Mesenchymal stem cell (in vitro differentiated cells and primary cell): ENCODE data around the gene TEP1.

Experiments used
- DNase-seq: peaks from one replicate; pipeline ENCODE4 v3.0.0-alpha.2; 2013
- H2AFZ ChIP-seq: one replicate; pipeline ENCODE4 v1.6.1; 2013; ENCODE audit warnings: low read depth, mild to moderate bottlenecking, control low read depth, inconsistent platforms, low read length, moderate library complexity
- H2AK5ac ChIP-seq: 2 replicates; pipeline ENCODE4 v1.6.1; 2013; ENCODE audit warnings: low read length, moderate library complexity, mild to moderate bottlenecking, inconsistent platforms; ENCODE audit not compliant: severe bottlenecking
- H2BK120ac ChIP-seq: one replicate; pipeline ENCODE4 v1.6.1; 2013; ENCODE audit warnings: low read depth, mild to moderate bottlenecking, inconsistent platforms, low read length, moderate library complexity
- H2BK12ac ChIP-seq, 2 experiments: one replicate each; pipeline ENCODE4 v1.6.1; 2013; ENCODE audit warnings: inconsistent platforms in 2 of 2, low read length in 2 of 2, mild to moderate bottlenecking in 2 of 2, moderate library complexity in 2 of 2, control low read depth in 1 of 2
- H2BK15ac ChIP-seq: one replicate; pipeline ENCODE4 v1.6.1; 2013; ENCODE audit warnings: mild to moderate bottlenecking, low read depth, inconsistent platforms; ENCODE audit not compliant: poor library complexity, severe bottlenecking
- H2BK5ac ChIP-seq: 2 replicates; pipeline ENCODE4 v1.6.1; 2013; ENCODE audit warnings: low read depth, mild to moderate bottlenecking, low read length, control low read depth, inconsistent platforms; ENCODE audit not compliant: poor library complexity, severe bottlenecking
- H3K14ac ChIP-seq, 2 experiments: one replicate each; pipeline ENCODE4 v1.6.1; 2013; ENCODE audit warnings: inconsistent platforms in 2 of 2, low read length in 2 of 2, control low read depth in 1 of 2, mild to moderate bottlenecking in 1 of 2, moderate library complexity in 1 of 2
- H3K18ac ChIP-seq, 2 experiments: one replicate each; pipeline ENCODE4 v1.6.1; 2013; ENCODE audit warnings: inconsistent platforms in 2 of 2, low read length in 2 of 2, control low read depth in 1 of 2, low read depth in 1 of 2, mild to moderate bottlenecking in 1 of 2
- H3K23ac ChIP-seq, 2 experiments: one replicate each; pipeline ENCODE4 v1.6.1; 2013; ENCODE audit warnings: inconsistent platforms in 2 of 2, low read length in 2 of 2, mild to moderate bottlenecking in 2 of 2, moderate library complexity in 2 of 2, control low read depth in 1 of 2
- H3K27ac ChIP-seq: 2 replicates; pipeline ENCODE4 v1.5.1; 2013; ENCODE audit warnings: mild to moderate bottlenecking, moderate library complexity, low read length, control low read depth, inconsistent platforms; ENCODE audit not compliant: poor library complexity, severe bottlenecking
- H3K27me3 ChIP-seq, 2 experiments: 2 replicates each; pipeline versions ENCODE4 v1.6.1 to v1.7.0; 2013; ENCODE audit warnings: low read length in 2 of 2, mild to moderate bottlenecking in 2 of 2, moderate library complexity in 2 of 2, control low read depth in 1 of 2, inconsistent platforms in 1 of 2; ENCODE audit not compliant: control insufficient read depth in 1 of 2, insufficient read depth in 1 of 2
- H3K36me3 ChIP-seq, 2 experiments: 2 replicates each; pipeline versions ENCODE4 v1.6.1 to v1.7.0; 2013; ENCODE audit warnings: low read length in 2 of 2, control low read depth in 1 of 2, inconsistent platforms in 1 of 2, low read depth in 1 of 2, mild to moderate bottlenecking in 1 of 2; ENCODE audit not compliant: insufficient read depth in 2 of 2, control insufficient read depth in 1 of 2
- H3K4ac ChIP-seq, 2 experiments: one replicate each; pipeline ENCODE4 v1.6.1; 2013; ENCODE audit warnings: inconsistent platforms in 2 of 2, low read length in 2 of 2, mild to moderate bottlenecking in 2 of 2, moderate library complexity in 2 of 2, control low read depth in 1 of 2, low read depth in 1 of 2
- H3K4me1 ChIP-seq: 2 replicates; pipeline ENCODE4 v1.6.1; 2013; ENCODE audit warnings: low read depth, low read length, control low read depth; ENCODE audit not compliant: control insufficient read depth, insufficient read depth
- H3K4me2 ChIP-seq: 2 replicates; pipeline ENCODE4 v1.6.1; 2013; ENCODE audit warnings: low read length, mild to moderate bottlenecking, inconsistent platforms; ENCODE audit not compliant: poor library complexity, severe bottlenecking
- H3K4me3 ChIP-seq, 2 experiments: 2 replicates each; pipeline versions ENCODE4 v1.5.1 to v1.7.0; 2013; ENCODE audit warnings: low read length in 2 of 2, mild to moderate bottlenecking in 2 of 2, control low read depth in 1 of 2, low read depth in 1 of 2; ENCODE audit not compliant: insufficient read depth in 1 of 2
- H3K79me1 ChIP-seq: replicated peaks from 2 replicates; pipeline ENCODE4 v1.6.1; 2013; ENCODE audit warnings: mild to moderate bottlenecking, control low read depth, low read length, inconsistent platforms; ENCODE audit not compliant: poor library complexity, severe bottlenecking
- H3K9ac ChIP-seq: 2 replicates; pipeline ENCODE4 v1.7.0; 2013; ENCODE audit warnings: mild to moderate bottlenecking, low read length, moderate library complexity
- H3K9me3 ChIP-seq: 2 replicates; pipeline ENCODE4 v1.7.0; 2013; ENCODE audit warnings: mild to moderate bottlenecking, low read length; ENCODE audit not compliant: control insufficient read depth
- H4K8ac ChIP-seq: one replicate; pipeline ENCODE4 v1.6.1; 2013; ENCODE audit warnings: inconsistent platforms, mild to moderate bottlenecking, low read length, moderate library complexity
- H4K91ac ChIP-seq: one replicate; pipeline ENCODE4 v1.6.1; 2013; ENCODE audit warnings: mild to moderate bottlenecking, low read length, inconsistent platforms
- WGBS: methylation state at CpG from one replicate; pipeline ENCODE4 v1.1.7; 2013; ENCODE audit warnings: mixed read lengths; 5-methylcytosine and 5-hydroxymethylcytosine counted together

Gene TEP1

DNA sequence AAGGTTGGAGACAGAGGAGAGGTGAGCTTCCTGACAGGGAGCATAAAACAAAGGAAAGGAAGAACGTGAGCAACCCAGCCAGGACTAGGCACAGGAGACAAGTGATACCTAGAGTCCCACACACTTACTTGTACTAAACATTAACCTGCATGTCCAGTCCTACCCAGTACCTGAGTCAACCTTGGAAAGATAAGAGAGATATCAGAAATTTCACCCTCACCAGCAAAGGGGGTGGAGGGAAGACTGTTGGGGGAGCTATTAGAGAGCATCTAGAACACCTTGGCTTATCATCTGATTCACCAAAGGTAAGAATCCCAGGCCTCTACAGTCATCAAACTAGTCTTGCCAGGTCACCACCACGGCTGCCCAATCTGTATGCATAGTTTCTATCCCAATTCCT is 11.6 kb upstream of the TEP1 start:
- Histone ChIP-seq H3K23ac (no peak overlapping the region), H3K27ac (no peak overlapping the region), H3K9ac (no peak overlapping the region), H3K79me1 (no peaks in the 10 kb centered on the region), H3K4ac (no peak overlapping the region), H3K18ac (no peak overlapping the region), H2BK120ac (no peak overlapping the region), H2BK15ac (no peak overlapping the region), H3K9me3 (no peaks in the 10 kb centered on the region), H2AK5ac (no peak overlapping the region), H3K4me1 (peaks cover 3% of the 10 kb centered on the region), H3K4me3 (no peak overlapping the region), H3K27me3 (no peaks in the 10 kb centered on the region), H2BK12ac (no peak overlapping the region), H4K8ac (no peak overlapping the region), H4K91ac (no peak overlapping the region), H3K4me2 (no peak overlapping the region), H2AFZ (no peak overlapping the region), H2BK5ac (no peak overlapping the region), H3K36me3 (no peaks in the 10 kb centered on the region), H3K14ac (no peak overlapping the region)
- DNase-seq: no peak
- WGBS: 52% methylated on average over 1 of the region's 2 CpGs

DNA sequence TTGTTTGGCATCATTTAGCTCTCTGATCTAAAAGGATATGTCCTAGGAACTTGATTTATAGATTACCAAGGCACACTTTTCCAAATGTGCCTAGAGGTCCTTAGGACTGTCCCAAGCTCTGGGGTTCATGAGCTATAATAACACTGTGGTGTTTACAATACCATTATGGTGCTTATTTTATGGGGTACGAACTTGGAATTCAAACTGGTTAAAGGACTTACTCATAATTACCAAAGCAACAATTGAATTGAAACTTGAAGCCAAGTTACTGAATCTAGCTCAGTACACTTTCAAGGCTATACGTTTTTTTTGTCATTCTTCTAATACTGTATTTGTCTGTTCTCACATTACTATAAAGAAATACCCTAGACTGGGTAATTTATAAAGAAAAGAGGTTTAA is 9.6 kb upstream of the TEP1 start:
- H3K9ac ChIP-seq: no peak overlapping the region
- H2AK5ac ChIP-seq: no peak overlapping the region
- H3K4me1 ChIP-seq: no peaks in the 10 kb centered on the region
- H3K79me1 ChIP-seq: no peaks in the 10 kb centered on the region
- no peak overlapping the region for H2BK5ac ChIP-seq
- no peak overlapping the region for H2BK120ac ChIP-seq
- no peak overlapping the region for H3K27ac ChIP-seq
- H3K23ac ChIP-seq: no peak overlapping the region
- no peak overlapping the region for H2AFZ ChIP-seq
- H3K4me2 ChIP-seq: no peak overlapping the region
- H3K9me3 ChIP-seq: no peaks in the 10 kb centered on the region
- H3K4ac ChIP-seq: no peak overlapping the region
- H3K14ac ChIP-seq: no peak overlapping the region
- H3K18ac ChIP-seq: no peak overlapping the region
- no peaks in the 10 kb centered on the region for H3K36me3 ChIP-seq
- no peak for DNase-seq
- H3K4me3 ChIP-seq: no peak overlapping the region
- no peak overlapping the region for H4K8ac ChIP-seq
- no peak overlapping the region for H2BK15ac ChIP-seq
- H3K27me3 ChIP-seq: no peaks in the 10 kb centered on the region
- no CpG with 5 or more reads among the region's 2 CpGs for WGBS
- no peak overlapping the region for H4K91ac ChIP-seq
- no peak overlapping the region for H2BK12ac ChIP-seq

DNA sequence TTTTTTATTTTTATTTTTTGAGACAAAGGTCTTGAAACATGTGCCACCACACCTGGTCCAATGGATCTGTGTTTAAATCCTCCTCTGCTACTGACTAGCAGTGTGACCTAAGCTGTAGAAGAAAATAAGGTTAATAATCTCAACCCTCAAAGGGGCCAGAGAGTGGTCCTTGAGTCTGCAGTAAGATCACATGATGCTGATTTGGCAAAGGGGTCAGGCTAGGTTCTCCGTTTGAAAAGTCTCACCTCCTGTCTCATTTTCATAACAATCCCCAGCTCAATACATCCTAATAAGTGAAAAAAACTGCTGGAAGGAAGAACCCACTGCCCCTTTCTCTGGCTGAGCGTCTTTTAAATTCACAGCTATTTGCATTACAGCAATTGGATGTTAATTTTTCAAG is 8.0 kb upstream of the TEP1 start:
- H2AK5ac ChIP-seq: no peak overlapping the region
- no peak overlapping the region for H3K18ac ChIP-seq
- no peaks in the 10 kb centered on the region for H3K9me3 ChIP-seq
- no peaks in the 10 kb centered on the region for H3K4me1 ChIP-seq
- no peak overlapping the region for H2BK120ac ChIP-seq
- no peak overlapping the region for H2BK12ac ChIP-seq
- H3K36me3 ChIP-seq: no peaks in the 10 kb centered on the region
- H3K4ac ChIP-seq: no peak overlapping the region
- no peak overlapping the region for H3K4me3 ChIP-seq
- no peak overlapping the region for H3K23ac ChIP-seq
- 10% methylated on average over 2 of the region's 2 CpGs for WGBS
- no peak for DNase-seq
- no peak overlapping the region for H2AFZ ChIP-seq
- H2BK15ac ChIP-seq: no peak overlapping the region
- H3K27me3 ChIP-seq: no peaks in the 10 kb centered on the region
- no peak overlapping the region for H4K8ac ChIP-seq
- no peak overlapping the region for H4K91ac ChIP-seq
- H3K27ac ChIP-seq: no peak overlapping the region
- no peak overlapping the region for H3K9ac ChIP-seq
- H2BK5ac ChIP-seq: no peak overlapping the region
- H3K4me2 ChIP-seq: no peak overlapping the region
- no peaks in the 10 kb centered on the region for H3K79me1 ChIP-seq
- H3K14ac ChIP-seq: no peak overlapping the region

DNA sequence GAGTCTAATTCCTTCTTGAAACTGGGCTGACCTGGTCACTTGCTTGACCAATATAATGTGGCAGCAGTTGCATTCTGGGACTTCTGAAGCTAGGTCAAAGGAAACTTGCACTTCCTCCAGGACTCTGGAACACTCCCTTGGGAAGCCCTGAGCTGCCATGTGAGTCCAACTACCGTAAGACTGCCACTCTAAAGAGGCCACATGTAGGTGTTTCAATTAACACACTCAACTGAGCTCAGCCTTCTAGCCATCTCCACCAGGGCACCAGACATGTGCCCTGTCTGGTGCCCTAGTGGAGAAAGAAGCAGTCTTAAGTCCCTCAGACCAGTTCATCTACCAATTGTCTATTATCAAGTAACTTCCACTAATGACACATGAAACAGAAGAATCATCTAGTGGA is 6.1 kb upstream of the TEP1 start:
- Histone ChIP-seq H4K91ac (no peak overlapping the region), H4K8ac (no peak overlapping the region), H3K27me3 (no peaks in the 10 kb centered on the region), H3K4me1 (no peaks in the 10 kb centered on the region), H2BK5ac (no peak overlapping the region), H2AFZ (no peak overlapping the region), H3K27ac (no peak overlapping the region), H2BK12ac (no peak overlapping the region), H2AK5ac (no peak overlapping the region), H3K18ac (no peak overlapping the region), H3K9ac (no peak overlapping the region), H3K14ac (no peak overlapping the region), H3K4me2 (no peak overlapping the region), H3K36me3 (no peaks in the 10 kb centered on the region), H2BK15ac (no peak overlapping the region), H2BK120ac (no peak overlapping the region), H3K23ac (no peak overlapping the region), H3K79me1 (no peaks in the 10 kb centered on the region), H3K9me3 (no peaks in the 10 kb centered on the region), H3K4me3 (no peak overlapping the region), H3K4ac (no peak overlapping the region)
- 64% methylated on average over 1 of the region's 1 CpG for WGBS
- no peak for DNase-seq
